ENCODE data around the gene ZNF777.

Gene ZNF777

GRCh38 chr7:149460493-149461277 is at the start of gene ZNF777:
Gene ZNF777, minus strand, starts transcription at chr7:149461062. Its CDS starts 5,040 bp downstream, at chr7:149456022.
- TF ChIP-seq EZH2 (IDR thresholded peaks at IDR 0.05) (no peak), FOXP2 (optimal IDR thresholded peaks at IDR 0.05; ENCODE audit: control extremely low read depth, extremely low read length, insufficient read depth) (no peak), POLR2AphosphoS5 (IDR thresholded peaks at IDR 0.05; ENCODE audit: borderline replicate concordance, low read depth, low read length) (no peak; the same call in 1 of the 2 replicates)
- peak within 1 kb of the TSS; percentile 77 for H3K4me3 ChIP-seq
- H3K9ac ChIP-seq (ENCODE audit: insufficient read length), result peak within 1 kb of the TSS; percentile 67
- no peak for DNase-seq (ENCODE audit: low read depth, low spot score)
- H3K36me3 ChIP-seq (ENCODE audit: insufficient read depth, low read length), result peaks cover 2% of the 10 kb centered on the region; the same call in 1 of the 2 replicates
- no peak within 1 kb of the TSS for H3K27ac ChIP-seq
- H3K9me3 ChIP-seq (ENCODE audit: low read depth, low read length), result no peaks in the 10 kb centered on the region

GRCh38 chr7:149510248-149510647 is 49.4 kb upstream of the ZNF777 start:
- TF ChIP-seq EZH2 (IDR thresholded peaks at IDR 0.05) (no peak), POLR2AphosphoS5 (IDR thresholded peaks at IDR 0.05; ENCODE audit: borderline replicate concordance, low read depth, low read length) (no peak), FOXP2 (optimal IDR thresholded peaks at IDR 0.05; ENCODE audit: control extremely low read depth, extremely low read length, insufficient read depth) (no peak)
- no peak for DNase-seq (ENCODE audit: low read depth, low spot score)
- peaks cover 4% of the 10 kb centered on the region; the same call in 1 of the 2 replicates for H3K9me3 ChIP-seq (ENCODE audit: low read depth, low read length)
- H3K36me3 ChIP-seq (ENCODE audit: insufficient read depth, low read length), result no peaks in the 10 kb centered on the region
- no peak overlapping the region for H3K9ac ChIP-seq (ENCODE audit: insufficient read length)
- no peak overlapping the region for H3K27ac ChIP-seq
- H3K4me3 ChIP-seq, result no peak overlapping the region

GRCh38 chr7:149509774-149510173 is 48.9 kb upstream of the ZNF777 start:
- Histone ChIP-seq H3K9ac (ENCODE audit: insufficient read length) (no peak overlapping the region), H3K27ac (no peak overlapping the region), H3K9me3 (ENCODE audit: low read depth, low read length) (peaks cover 4% of the 10 kb centered on the region; the same call in 1 of the 2 replicates), H3K36me3 (ENCODE audit: insufficient read depth, low read length) (no peaks in the 10 kb centered on the region), H3K4me3 (no peak overlapping the region)
- DNase-seq (ENCODE audit: low read depth, low spot score), result no peak
- TF ChIP-seq POLR2AphosphoS5 (IDR thresholded peaks at IDR 0.05; ENCODE audit: borderline replicate concordance, low read depth, low read length), result no peak
- no peak for TF ChIP-seq FOXP2 (optimal IDR thresholded peaks at IDR 0.05; ENCODE audit: control extremely low read depth, extremely low read length, insufficient read depth)
- no peak for TF ChIP-seq EZH2 (IDR thresholded peaks at IDR 0.05)

- H3K9ac ChIP-seq (ENCODE audit: insufficient read length), result no peak overlapping the region
- no peaks in the 10 kb centered on the region for H3K36me3 ChIP-seq (ENCODE audit: insufficient read depth, low read length)
- no peak overlapping the region for H3K27ac ChIP-seq
- peaks cover 4% of the 10 kb centered on the region; the same call in 1 of the 2 replicates for H3K9me3 ChIP-seq (ENCODE audit: low read depth, low read length)
- no peak for TF ChIP-seq EZH2 (IDR thresholded peaks at IDR 0.05)
- TF ChIP-seq POLR2AphosphoS5 (IDR thresholded peaks at IDR 0.05; ENCODE audit: borderline replicate concordance, low read depth, low read length), result no peak
- no peak for TF ChIP-seq FOXP2 (optimal IDR thresholded peaks at IDR 0.05; ENCODE audit: control extremely low read depth, extremely low read length, insufficient read depth)
- H3K4me3 ChIP-seq, result no peak overlapping the region
- no peak for DNase-seq (ENCODE audit: low read depth, low spot score)
These were observed 44.7 kb upstream of the ZNF777 start for GRCh38 chr7:149505551-149505950.

GRCh38 chr7:149501651-149502050 is 40.8 kb upstream of the ZNF777 start:
- no peak overlapping the region for H3K27ac ChIP-seq
- H3K9me3 ChIP-seq (ENCODE audit: low read depth, low read length), result peaks cover 4% of the 10 kb centered on the region; the same call in 1 of the 2 replicates
- H3K9ac ChIP-seq (ENCODE audit: insufficient read length), result no peak overlapping the region
- no peaks in the 10 kb centered on the region for H3K36me3 ChIP-seq (ENCODE audit: insufficient read depth, low read length)
- no peak for DNase-seq (ENCODE audit: low read depth, low spot score)
- no peak overlapping the region for H3K4me3 ChIP-seq
- TF ChIP-seq EZH2 (IDR thresholded peaks at IDR 0.05), result no peak
- TF ChIP-seq POLR2AphosphoS5 (IDR thresholded peaks at IDR 0.05; ENCODE audit: borderline replicate concordance, low read depth, low read length), result no peak
- no peak for TF ChIP-seq FOXP2 (optimal IDR thresholded peaks at IDR 0.05; ENCODE audit: control extremely low read depth, extremely low read length, insufficient read depth)

- no peak overlapping the region for H3K4me3 ChIP-seq
- TF ChIP-seq POLR2AphosphoS5 (IDR thresholded peaks at IDR 0.05; ENCODE audit: borderline replicate concordance, low read depth, low read length), result no peak
- no peak for TF ChIP-seq FOXP2 (optimal IDR thresholded peaks at IDR 0.05; ENCODE audit: control extremely low read depth, extremely low read length, insufficient read depth)
- no peak for TF ChIP-seq EZH2 (IDR thresholded peaks at IDR 0.05)
- no peaks in the 10 kb centered on the region for H3K36me3 ChIP-seq (ENCODE audit: insufficient read depth, low read length)
- H3K9ac ChIP-seq (ENCODE audit: insufficient read length), result no peak overlapping the region
- no peak overlapping the region for H3K27ac ChIP-seq
- no peak for DNase-seq (ENCODE audit: low read depth, low spot score)
- H3K9me3 ChIP-seq (ENCODE audit: low read depth, low read length), result peaks cover 4% of the 10 kb centered on the region; the same call in 1 of the 2 replicates
These were observed 40.0 kb upstream of the ZNF777 start for GRCh38 chr7:149500910-149501309.

GRCh38 chr7:149500201-149500600 is 39.3 kb upstream of the ZNF777 start:
- Histone ChIP-seq H3K4me3 (no peak overlapping the region), H3K9ac (ENCODE audit: insufficient read length) (no peak overlapping the region), H3K9me3 (ENCODE audit: low read depth, low read length) (no peaks in the 10 kb centered on the region), H3K27ac (no peak overlapping the region), H3K36me3 (ENCODE audit: insufficient read depth, low read length) (no peaks in the 10 kb centered on the region)
- no peak for DNase-seq (ENCODE audit: low read depth, low spot score)
- TF ChIP-seq FOXP2 (optimal IDR thresholded peaks at IDR 0.05; ENCODE audit: control extremely low read depth, extremely low read length, insufficient read depth) (no peak), EZH2 (IDR thresholded peaks at IDR 0.05) (no peak), POLR2AphosphoS5 (IDR thresholded peaks at IDR 0.05; ENCODE audit: borderline replicate concordance, low read depth, low read length) (no peak)

GRCh38 chr7:149498811-149499210 is 37.9 kb upstream of the ZNF777 start:
- H3K27ac ChIP-seq, result no peak overlapping the region
- no peak for TF ChIP-seq EZH2 (IDR thresholded peaks at IDR 0.05)
- no peak for TF ChIP-seq POLR2AphosphoS5 (IDR thresholded peaks at IDR 0.05; ENCODE audit: borderline replicate concordance, low read depth, low read length)
- TF ChIP-seq FOXP2 (optimal IDR thresholded peaks at IDR 0.05; ENCODE audit: control extremely low read depth, extremely low read length, insufficient read depth), result no peak
- H3K9ac ChIP-seq (ENCODE audit: insufficient read length), result no peak overlapping the region
- peaks cover 2% of the 10 kb centered on the region; the same call in 1 of the 2 replicates for H3K36me3 ChIP-seq (ENCODE audit: insufficient read depth, low read length)
- H3K9me3 ChIP-seq (ENCODE audit: low read depth, low read length), result no peaks in the 10 kb centered on the region
- no peak for DNase-seq (ENCODE audit: low read depth, low spot score)
- no peak overlapping the region for H3K4me3 ChIP-seq
